NB4 (cell line): ENCODE data around the gene SYNDIG1.

Experiments used
- DNase-seq: peaks from one replicate; pipeline ENCODE4 v3.0.0; 2010; ENCODE audit warnings: low read depth
- H3K4me3 ChIP-seq: one replicate; pipeline ENCODE4 v1.5.1; 2011; ENCODE audit warnings: mild to moderate bottlenecking, low read depth, low read length, moderate library complexity
- MYC ChIP-seq: IDR thresholded peaks from 2 replicates; pipeline ENCODE4 v1.6.1; 2011; ENCODE audit warnings: low read depth, low read length
- POLR2A ChIP-seq: IDR thresholded peaks from 2 replicates; pipeline ENCODE4 v1.6.1; 2011; ENCODE audit warnings: mild to moderate bottlenecking; ENCODE audit not compliant: insufficient read length; ENCODE audit errors: extremely low read depth
- TF ChIP-seq, protein P1 (sequence below): IDR thresholded peaks from one replicate; pipeline ENCODE4 v1.5.1; 2012; ENCODE audit warnings: low read depth, low read length
- TF ChIP-seq, protein P2 (sequence below): IDR thresholded peaks from 2 replicates; pipeline ENCODE4 v1.6.1; 2011; ENCODE audit warnings: low read depth, low read length

The SYNDIG1 gene

DNA sequence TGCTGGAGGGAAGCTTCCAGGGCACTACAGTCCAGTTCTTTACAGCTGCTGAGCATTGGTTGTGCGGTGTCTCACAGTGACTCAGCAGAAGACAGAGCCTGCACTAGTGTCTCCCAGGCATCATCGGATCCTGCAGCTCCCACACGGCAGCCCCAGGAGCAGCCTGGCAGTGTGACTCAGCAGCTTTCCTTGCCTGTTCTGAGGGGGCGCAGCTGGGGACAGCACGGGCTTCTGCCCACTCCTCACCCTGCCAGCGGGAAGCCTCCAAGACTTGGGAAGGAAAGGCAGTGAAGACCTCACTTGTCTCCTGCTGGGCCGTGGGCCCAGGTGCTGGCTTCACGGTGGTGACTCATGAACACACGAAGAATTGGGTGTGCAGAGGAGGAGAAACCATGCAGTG is 165.4 kb downstream of the SYNDIG1 start:
- peak; percentile 82 for DNase-seq
- TF ChIP-seq, protein P1, sequence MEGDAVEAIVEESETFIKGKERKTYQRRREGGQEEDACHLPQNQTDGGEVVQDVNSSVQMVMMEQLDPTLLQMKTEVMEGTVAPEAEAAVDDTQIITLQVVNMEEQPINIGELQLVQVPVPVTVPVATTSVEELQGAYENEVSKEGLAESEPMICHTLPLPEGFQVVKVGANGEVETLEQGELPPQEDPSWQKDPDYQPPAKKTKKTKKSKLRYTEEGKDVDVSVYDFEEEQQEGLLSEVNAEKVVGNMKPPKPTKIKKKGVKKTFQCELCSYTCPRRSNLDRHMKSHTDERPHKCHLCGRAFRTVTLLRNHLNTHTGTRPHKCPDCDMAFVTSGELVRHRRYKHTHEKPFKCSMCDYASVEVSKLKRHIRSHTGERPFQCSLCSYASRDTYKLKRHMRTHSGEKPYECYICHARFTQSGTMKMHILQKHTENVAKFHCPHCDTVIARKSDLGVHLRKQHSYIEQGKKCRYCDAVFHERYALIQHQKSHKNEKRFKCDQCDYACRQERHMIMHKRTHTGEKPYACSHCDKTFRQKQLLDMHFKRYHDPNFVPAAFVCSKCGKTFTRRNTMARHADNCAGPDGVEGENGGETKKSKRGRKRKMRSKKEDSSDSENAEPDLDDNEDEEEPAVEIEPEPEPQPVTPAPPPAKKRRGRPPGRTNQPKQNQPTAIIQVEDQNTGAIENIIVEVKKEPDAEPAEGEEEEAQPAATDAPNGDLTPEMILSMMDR, result no peak
- TF ChIP-seq POLR2A, result no peak
- no peak overlapping the region for H3K4me3 ChIP-seq

- H3K4me3 ChIP-seq, result no peak overlapping the region
- DNase-seq, result no peak
- TF ChIP-seq, protein P1, result no peak
Measured at GRCh38 chr20:24636626-24637025, 167.2 kb downstream of the SYNDIG1 start.

DNA sequence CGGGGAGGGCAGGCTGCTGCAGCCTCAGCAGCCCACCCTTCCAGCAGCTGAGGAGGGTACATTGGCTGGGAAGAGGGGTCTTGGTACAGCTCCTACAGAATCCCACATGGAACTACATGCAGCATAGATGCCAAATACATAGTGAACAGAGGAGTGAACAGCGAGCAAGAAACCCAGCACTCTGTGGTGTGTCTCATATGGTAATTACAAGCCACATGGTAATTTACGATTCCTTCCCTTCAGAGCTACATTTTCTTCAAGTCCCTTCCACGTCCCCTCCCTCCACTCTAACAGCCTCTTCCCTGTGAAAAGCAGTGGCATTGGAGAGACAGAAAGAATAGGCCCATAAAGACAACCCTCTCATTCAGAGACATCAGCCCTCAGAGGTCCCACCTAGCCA is 167.7 kb downstream of the SYNDIG1 start:
- DNase-seq, result no peak
- no peak overlapping the region for H3K4me3 ChIP-seq
- TF ChIP-seq POLR2A (no peak), MYC (no peak)
- TF ChIP-seq, protein P1, result no peak
- TF ChIP-seq, protein P2, sequence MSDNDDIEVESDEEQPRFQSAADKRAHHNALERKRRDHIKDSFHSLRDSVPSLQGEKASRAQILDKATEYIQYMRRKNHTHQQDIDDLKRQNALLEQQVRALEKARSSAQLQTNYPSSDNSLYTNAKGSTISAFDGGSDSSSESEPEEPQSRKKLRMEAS, result no peak

DNA sequence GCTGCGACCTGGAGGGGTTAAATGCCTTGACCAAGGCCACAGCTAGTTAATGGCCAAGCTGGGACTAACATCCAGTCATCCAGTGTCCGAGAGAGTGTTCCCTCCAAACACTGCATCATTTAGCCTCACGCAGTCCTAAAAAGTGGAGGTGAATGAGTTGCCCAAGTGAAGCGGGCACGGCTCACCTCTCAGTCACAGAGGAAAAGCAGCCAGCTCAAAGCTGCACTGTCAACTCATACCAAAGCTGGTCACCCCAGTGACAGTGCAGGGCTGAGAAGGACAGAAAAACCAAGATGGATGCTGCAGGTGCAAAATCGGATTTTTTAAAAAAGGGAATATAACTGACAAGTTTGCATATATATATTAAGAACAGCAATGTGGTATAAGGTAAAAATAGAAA is 168.5 kb downstream of the SYNDIG1 start:
- TF ChIP-seq, protein P2, result no peak
- no peak for TF ChIP-seq POLR2A
- TF ChIP-seq, protein P1, result no peak
- TF ChIP-seq MYC, result no peak
- no peak for DNase-seq
- no peak overlapping the region for H3K4me3 ChIP-seq

- no peak for DNase-seq
- no peak for TF ChIP-seq POLR2A
- TF ChIP-seq, protein P1, result no peak
- H3K4me3 ChIP-seq, result no peak overlapping the region
Measured at GRCh38 chr20:24638591-24639548, 169.4 kb downstream of the SYNDIG1 start.

- TF ChIP-seq POLR2A (no peak), MYC (no peak)
- TF ChIP-seq, protein P2, result no peak
- TF ChIP-seq, protein P1, result no peak
- DNase-seq, result no peak
- no peak overlapping the region for H3K4me3 ChIP-seq
Measured at GRCh38 chr20:24640276-24640675, 170.8 kb downstream of the SYNDIG1 start.
